OCI-LY7 (cell line): ENCODE measurements around the gene SPRY4. TPM values are rescaled to one million over a fixed set of nuclear protein-coding genes. Genes with fewer than 3 reads are reported as not detected.

Experiments used
- BruUV-seq: library from RNA; stranded (reverse); fragments of 400-500 nt; replicated peaks from 2 replicates; lab custom pipeline; 2021; lab: Mats Ljungman, UMichigan
- CTCF ChIA-PET: fragments of 300-600 bp; sonication (Branson Sonifier 250); formaldehyde crosslinking; loops from one replicate; lab custom pipeline; 2022; ENCODE audit warnings: antibody characterized with exemption; ENCODE audit not compliant: unreplicated experiment; lab: Charles Lee
- POLR2A ChIA-PET: fragments of 300-600 bp; sonication (Branson Sonifier 250); formaldehyde crosslinking; loops from one replicate; lab custom pipeline; 2022; ENCODE audit warnings: antibody characterized with exemption; lab: Charles Lee
- DNase-seq: peaks from one replicate; pipeline ENCODE4 v3.0.0-alpha.2; 2015; ENCODE audit warnings: low spot score
- H2AFZ ChIP-seq: fragments of 200-600 bp; sonication (generic), shearing (Covaris generic); 2 replicates; pipeline ENCODE4 v1.6.1; 2014; ENCODE audit warnings: mild to moderate bottlenecking, antibody characterized with exemption, low read length, moderate library complexity
- H3K27ac ChIP-seq: fragments of 200-600 bp; sonication (generic); 2 replicates; pipeline ENCODE4 v1.5.1; 2014; ENCODE audit warnings: mixed run types, low read depth, mild to moderate bottlenecking, moderate library complexity, low read length, inconsistent platforms; ENCODE audit not compliant: poor library complexity, severe bottlenecking
- H3K36me3 ChIP-seq: fragments of 200-600 bp; sonication (generic); 2 replicates; pipeline ENCODE4 v1.6.1; 2014; ENCODE audit warnings: mild to moderate bottlenecking, antibody characterized with exemption, low read length, moderate library complexity, mixed read lengths; ENCODE audit not compliant: insufficient read depth
- H3K4me1 ChIP-seq: fragments of 200-600 bp; sonication (generic); 2 replicates; pipeline ENCODE4 v1.5.1; 2014; ENCODE audit warnings: mild to moderate bottlenecking, low read length; ENCODE audit not compliant: insufficient read depth, poor library complexity, severe bottlenecking
- H3K4me2 ChIP-seq: fragments of 200-600 bp; sonication (generic); 2 replicates; pipeline ENCODE4 v1.6.1; 2014; ENCODE audit warnings: mild to moderate bottlenecking, low read length
- H3K4me3 ChIP-seq: fragments of 200-600 bp; sonication (generic); 2 replicates; pipeline ENCODE4 v1.5.1; 2014; ENCODE audit warnings: mild to moderate bottlenecking, low read depth, low read length; ENCODE audit not compliant: poor library complexity, severe bottlenecking
- H3K79me2 ChIP-seq: fragments of 200-600 bp; sonication (generic); 2 replicates; pipeline ENCODE4 v1.6.1; 2016; ENCODE audit warnings: low read depth, mild to moderate bottlenecking, low read length, moderate library complexity, mixed read lengths; ENCODE audit not compliant: insufficient read depth
- H3K9me2 ChIP-seq: fragments of 200-600 bp; sonication (generic); 2 replicates; pipeline ENCODE4 v1.6.1; 2016; ENCODE audit warnings: mild to moderate bottlenecking, low read length, mixed read lengths; ENCODE audit not compliant: insufficient read depth
- H3K9me3 ChIP-seq: fragments of 200-600 bp; sonication (generic); 2 replicates; pipeline ENCODE4 v1.6.1; 2014; ENCODE audit warnings: mild to moderate bottlenecking, mixed run types, low read length, mixed read lengths
- H4K20me1 ChIP-seq: fragments of 200-600 bp; sonication (generic); 2 replicates; pipeline ENCODE4 v1.6.1; 2014; ENCODE audit warnings: mild to moderate bottlenecking, antibody characterized with exemption, low read length, moderate library complexity, mixed read lengths; ENCODE audit not compliant: insufficient read depth
- CTCF ChIP-seq: fragments of 200-600 bp; sonication (generic); conservative IDR thresholded peaks from 2 replicates; pipeline ENCODE4 v1.5.1; 2014; ENCODE audit warnings: mild to moderate bottlenecking, antibody characterized with exemption, low read length, moderate library complexity, mixed read lengths
- EZH2phosphoT487 ChIP-seq: fragments of 200-600 bp; sonication (generic); IDR thresholded peaks from 2 replicates; pipeline ENCODE4 v1.6.1; 2018; ENCODE audit warnings: low read depth, borderline replicate concordance, mild to moderate bottlenecking, mixed run types, antibody characterized with exemption, low read length, moderate library complexity, mixed read lengths
- intact Hi-C: fragments of 100-400 bp; cut with micrococcal nuclease; formaldehyde crosslinking; loops from one replicate; pipeline ENCODE4 v1.10.0; 2022; ENCODE audit not compliant: unreplicated experiment
- total RNA-seq, 2 experiments: library from RNA; depleted of rRNA in 1 of 2; stranded (reverse); fragments of >200 nt in 1 of 2; shearing (Covaris generic) in 1 of 2; gene quantifications; 2 replicates each; pipeline ENCODE4 v1.2.3, GENCODE V29; 2014 to 2022

The SPRY4 gene
- total RNA-seq, 2 experiments from 2014 or later, result not detected

- Histone ChIP-seq H3K4me3 (no peak overlapping the region), H3K9me2 (no peaks in the 10 kb centered on the region), H3K27ac (no peak overlapping the region), H3K36me3 (no peaks in the 10 kb centered on the region), H3K4me2 (no peak overlapping the region), H4K20me1 (no peaks in the 10 kb centered on the region), H3K9me3 (no peaks in the 10 kb centered on the region), H3K4me1 (no peaks in the 10 kb centered on the region), H2AFZ (no peak overlapping the region), H3K79me2 (no peaks in the 10 kb centered on the region)
- POLR2A ChIA-PET, result interaction anchor here (0.8 kb wide), 1 partner anchor 152 kb away, joined by 5 read pairs; no protein-coding TSS in a partner anchor
- TF ChIP-seq EZH2phosphoT487, result no peak
- TF ChIP-seq CTCF, result no peak
- DNase-seq, result no peak
- BruUV-seq, result no TSS peak
- CTCF ChIA-PET, result no interaction called here
- intact Hi-C loops, result no loop called here
These were observed 1.1 kb upstream of the SPRY4 start for GRCh38 chr5:142325725-142326479.

- Histone ChIP-seq H4K20me1 (no peaks in the 10 kb centered on the region), H3K27ac (no peak overlapping the region), H2AFZ (no peak overlapping the region), H3K9me3 (no peaks in the 10 kb centered on the region), H3K4me3 (no peak overlapping the region), H3K36me3 (no peaks in the 10 kb centered on the region), H3K4me2 (peak overlapping the region; percentile 10; the same call in 1 of the 2 replicates), H3K4me1 (no peaks in the 10 kb centered on the region), H3K9me2 (no peaks in the 10 kb centered on the region), H3K79me2 (no peaks in the 10 kb centered on the region)
- intact Hi-C loops, result no loop called here
- TF ChIP-seq CTCF (no peak), EZH2phosphoT487 (no peak)
- POLR2A ChIA-PET, result interaction anchor here (0.5 kb wide), 1 partner anchor 1631 kb away, joined by 3 read pairs; no protein-coding TSS in a partner anchor
- no peak for DNase-seq
- BruUV-seq, result no TSS peak
- CTCF ChIA-PET, result no interaction called here
These were observed 518 bp downstream of the SPRY4 start for GRCh38 chr5:142324136-142324870.
